Brain pericyte (primary cell): ENCODE data around the gene METTL17.

Experiments used
- DNase-seq: peaks from one replicate; pipeline ENCODE4 v3.0.0-alpha.2; 2012; ENCODE audit warnings: low read depth, low spot score

The METTL17 gene

DNA sequence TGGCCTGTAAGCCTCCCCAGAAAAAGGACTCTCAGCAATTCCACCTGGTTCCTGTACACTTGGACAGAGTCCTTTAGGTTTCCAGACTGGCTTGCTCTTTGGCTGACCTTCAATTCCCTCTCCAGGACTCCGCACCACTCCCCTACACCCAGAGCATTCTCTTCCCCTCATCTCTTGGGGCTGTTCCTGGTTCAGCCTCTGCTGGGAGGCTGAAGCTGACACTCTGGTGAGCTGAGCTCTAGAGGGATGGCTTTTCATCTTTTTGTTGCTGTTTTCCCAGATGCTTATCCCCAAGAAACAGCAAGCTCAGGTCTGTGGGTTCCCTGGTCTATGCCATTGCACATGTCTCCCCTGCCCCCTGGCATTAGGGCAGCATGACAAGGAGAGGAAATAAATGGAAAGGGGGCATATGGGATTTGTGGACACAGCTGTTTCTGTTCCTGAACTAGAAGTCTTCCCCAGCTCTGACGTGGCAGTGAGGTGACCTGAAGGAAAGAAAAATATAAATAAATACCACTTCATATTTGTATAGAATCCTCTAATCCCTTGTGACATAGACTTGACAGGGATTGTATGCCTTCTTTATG lies 53.7 kb downstream of the METTL17 start:
- DNase-seq, result no peak

- DNase-seq, result no peak
These were observed 54.3 kb downstream of the METTL17 start for GRCh38 chr14:21043974-21044618.
